GM19239 (cell line): ENCODE data around the gene FAM174B.

Source experiments
- DNase-seq: peaks from one replicate; pipeline ENCODE4 v3.0.0; 2011; ENCODE audit warnings: low spot score; ENCODE audit not compliant: insufficient read length
- FAIRE-seq: peaks from 2 replicates; lab custom pipeline; 2011; peaks lifted over from hg19 to GRCh38; lab: Jason Lieb, UNC

Gene FAM174B

DNA sequence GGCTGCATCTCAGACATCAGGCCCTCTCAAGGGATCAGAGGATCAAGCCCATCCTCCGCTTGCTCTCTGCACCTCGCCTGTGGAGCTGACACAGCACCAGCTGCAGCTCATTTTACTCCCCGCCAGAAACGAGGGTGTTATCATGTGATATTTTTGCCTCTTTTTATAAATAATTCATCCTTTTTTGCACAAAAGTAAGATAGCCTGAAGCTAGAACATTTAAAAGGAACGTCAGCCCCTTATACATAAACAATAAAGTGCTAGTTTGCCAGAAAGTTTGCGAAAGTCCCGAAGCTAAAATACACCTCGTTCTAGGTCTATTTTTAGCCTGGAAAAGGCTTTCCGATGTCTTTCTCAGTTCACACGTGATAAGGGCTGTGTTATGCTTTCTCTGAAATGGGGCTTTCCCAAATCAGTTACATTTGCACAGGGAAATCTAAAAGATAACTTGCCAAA is 9.6 kb upstream of the FAM174B start:
- FAIRE-seq = peak; percentile 61
- DNase-seq = no peak

GRCh38 chr15:92664178-92664900 is 8.8 kb upstream of the FAM174B start:
- no peak for FAIRE-seq

DNA sequence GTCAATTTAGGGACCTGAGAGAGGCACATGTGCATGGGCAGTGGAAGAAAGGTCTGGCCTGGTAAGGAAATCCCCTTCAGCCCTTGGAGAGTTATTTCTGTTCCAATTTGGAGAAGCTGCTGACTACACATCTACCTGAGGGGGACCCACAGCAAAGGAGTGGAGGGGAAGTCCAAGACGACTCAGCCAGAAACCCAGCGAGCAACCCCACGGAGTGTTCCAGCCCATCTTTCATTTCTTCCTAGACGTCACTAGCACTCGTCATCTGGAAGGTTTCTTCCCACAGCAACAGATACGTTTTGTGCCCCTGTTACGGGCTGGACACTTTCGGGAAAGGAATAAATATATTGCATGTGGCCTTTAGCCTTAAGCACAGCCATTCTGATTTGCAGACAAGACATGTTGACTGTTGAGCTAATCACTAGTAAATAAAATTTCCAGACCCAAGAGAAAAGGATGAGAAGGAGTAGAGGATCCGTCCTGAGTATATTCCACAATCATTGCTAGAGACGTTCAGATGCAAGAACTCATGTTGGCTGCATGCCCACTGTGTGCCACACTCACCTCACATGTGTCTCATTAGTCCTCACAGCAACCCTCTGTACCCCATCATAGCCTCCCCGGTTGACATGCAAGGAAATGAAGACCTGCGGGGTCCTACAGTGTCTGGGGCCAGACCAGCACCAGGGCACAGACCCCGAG is 7.8 kb upstream of the FAM174B start:
- DNase-seq = no peak
- no peak for FAIRE-seq

More at GRCh38 chr15:92664178-92664900, 8.8 kb upstream of the FAM174B start:
- DNase-seq = no peak

- DNase-seq (no peak), FAIRE-seq (no peak)
Measured at GRCh38 chr15:92662762-92663161, 7.2 kb upstream of the FAM174B start.

GRCh38 chr15:92661956-92662355 is 6.4 kb upstream of the FAM174B start:
- FAIRE-seq (no peak), DNase-seq (no peak)

GRCh38 chr15:92661069-92661468 is 5.5 kb upstream of the FAM174B start:
- no peak for FAIRE-seq
- DNase-seq = no peak

GRCh38 chr15:92657486-92657885 is 1.9 kb upstream of the FAM174B start:
- FAIRE-seq (no peak), DNase-seq (no peak)

GRCh38 chr15:92656089-92656488 is 514 bp upstream of the FAM174B start:
- DNase-seq (no peak), FAIRE-seq (no peak)

DNA sequence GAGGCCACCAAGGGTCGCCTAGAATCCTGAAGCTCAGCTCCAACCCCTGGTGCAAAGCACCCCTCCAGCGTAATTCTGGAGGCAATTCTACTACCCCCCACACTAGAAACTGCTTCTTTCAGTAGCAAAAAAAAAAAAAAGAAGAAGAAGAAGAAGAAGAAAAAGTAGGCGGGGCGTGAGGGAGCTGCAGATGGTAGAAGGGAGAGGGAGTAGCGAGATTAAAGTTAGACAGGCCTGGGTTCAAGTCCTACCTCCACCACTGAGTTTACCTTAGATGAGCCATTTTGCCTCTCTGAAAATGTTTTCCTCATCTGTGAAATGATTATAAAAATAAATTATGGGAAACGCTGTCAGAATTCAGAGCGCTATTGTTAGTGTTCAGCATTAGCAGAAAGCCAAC is 913 bp downstream of the FAM174B start:
- FAIRE-seq = no peak
- no peak for DNase-seq

DNA sequence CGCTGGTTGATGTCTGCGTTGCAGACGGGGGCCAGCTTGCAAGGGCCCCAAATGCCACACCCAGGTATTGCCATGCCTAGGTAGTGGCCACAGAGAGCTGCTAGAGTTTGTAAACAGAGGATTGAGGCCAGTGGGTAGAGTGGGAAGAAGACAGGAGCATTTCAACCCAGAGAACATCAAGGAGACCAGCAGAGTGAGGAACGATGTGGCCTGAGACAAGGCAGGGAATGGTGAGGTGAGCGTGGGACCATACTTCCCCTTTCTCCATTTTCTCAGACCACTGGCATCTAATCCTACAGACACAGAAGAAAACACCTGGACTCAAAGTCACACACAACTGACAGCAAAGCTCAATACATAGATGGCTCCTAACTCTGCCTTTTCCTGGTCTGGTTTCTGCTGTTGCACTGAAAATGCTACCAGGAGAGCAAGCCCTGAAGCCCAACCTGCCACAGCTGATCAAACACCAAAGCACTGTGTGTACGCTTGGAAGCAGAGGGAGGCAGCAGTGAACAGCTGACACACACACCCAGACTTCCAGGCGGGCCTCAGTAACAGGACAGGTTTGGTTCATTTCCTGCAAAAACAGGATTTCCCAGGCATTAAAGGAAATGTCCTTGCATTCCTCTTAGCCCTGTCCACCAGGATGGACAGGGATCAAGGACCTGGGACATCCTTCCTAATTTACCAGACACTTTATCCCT is 1.6 kb downstream of the FAM174B start:
- DNase-seq (no peak), FAIRE-seq (no peak)

DNA sequence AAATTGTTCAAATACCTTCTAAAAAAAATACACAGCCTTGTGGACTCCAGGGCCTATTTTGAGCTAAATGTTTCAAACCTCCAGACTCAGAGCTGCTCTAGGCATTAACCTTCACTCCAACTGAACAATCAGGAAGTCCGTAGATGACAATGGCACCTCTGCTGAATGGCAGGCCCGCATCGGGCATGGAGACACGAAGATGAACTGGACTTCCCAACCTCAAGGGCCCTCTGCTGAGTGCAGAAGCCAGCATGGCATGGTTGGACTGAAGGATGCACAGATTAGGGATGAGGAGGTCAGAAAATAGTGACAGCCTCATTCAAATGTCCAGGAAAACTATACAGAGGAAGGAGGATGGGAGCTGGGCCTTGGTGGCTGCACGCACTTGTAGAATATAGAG is 2.2 kb downstream of the FAM174B start:
- FAIRE-seq (no peak), DNase-seq (no peak)

DNA sequence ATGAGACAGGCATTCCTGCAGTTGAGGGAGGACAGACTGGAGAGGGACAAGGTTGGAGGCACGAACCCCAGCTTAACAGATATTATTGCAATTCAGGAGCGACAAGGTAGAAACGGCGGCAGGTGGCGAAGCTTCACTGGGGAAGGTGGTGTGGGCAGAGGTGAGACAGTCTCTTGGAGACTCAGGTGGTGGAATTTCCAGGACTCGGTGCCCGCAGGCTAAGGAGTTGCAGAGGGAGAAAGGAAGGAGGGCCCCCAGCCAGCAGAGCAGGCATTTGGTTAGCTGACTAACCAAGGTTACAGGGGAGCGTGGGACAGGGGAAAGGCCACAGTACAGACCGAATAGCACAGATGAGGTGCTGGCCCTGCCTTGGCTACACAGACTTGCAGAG is 3.0 kb downstream of the FAM174B start:
- DNase-seq = no peak
- FAIRE-seq = no peak

- no peak for DNase-seq
- FAIRE-seq = no peak
Measured at GRCh38 chr15:92651877-92652575, 3.5 kb downstream of the FAM174B start.

DNA sequence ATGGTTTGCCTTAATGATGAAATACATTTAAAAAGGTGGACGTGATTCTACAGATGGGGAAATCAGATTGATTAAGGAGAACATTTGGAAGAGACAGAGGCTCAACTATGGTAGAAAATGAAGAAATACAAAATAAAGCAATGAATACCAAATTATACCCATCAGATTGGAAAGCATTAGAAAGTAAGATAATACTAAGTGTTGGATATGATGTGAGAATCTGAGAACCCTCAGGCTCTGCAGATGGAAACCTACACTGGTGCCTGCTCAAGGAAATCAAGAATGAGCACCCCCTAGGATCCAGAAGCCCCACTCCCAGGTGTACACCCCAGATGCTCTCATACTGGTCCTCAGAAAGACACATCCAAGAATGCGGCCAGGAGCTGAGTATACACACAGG is 4.6 kb downstream of the FAM174B start:
- FAIRE-seq (no peak), DNase-seq (no peak)

GRCh38 chr15:92650256-92650655 is 5.3 kb downstream of the FAM174B start:
- FAIRE-seq = no peak
- DNase-seq = no peak

- DNase-seq (no peak), FAIRE-seq (no peak)
Measured at GRCh38 chr15:92648190-92648875, 7.2 kb downstream of the FAM174B start.

- FAIRE-seq (no peak), DNase-seq (no peak)
Measured at GRCh38 chr15:92647467-92648163, 8.0 kb downstream of the FAM174B start.

GRCh38 chr15:92646216-92646615 is 9.4 kb downstream of the FAM174B start:
- DNase-seq = no peak
- no peak for FAIRE-seq

- no peak for DNase-seq
Measured at GRCh38 chr15:92645731-92646130, 9.8 kb downstream of the FAM174B start.

More at GRCh38 chr15:92645731-92646130, 9.8 kb downstream of the FAM174B start:
- FAIRE-seq = no peak
